NCI-H82 (cell line): Measurements from ENCODE around the gene DENND2A.

Experiments
- DNase-seq: peaks from one replicate; lab custom pipeline; 2025; lab: John Stamatoyannopoulos, UW

DENND2A gene

DNA sequence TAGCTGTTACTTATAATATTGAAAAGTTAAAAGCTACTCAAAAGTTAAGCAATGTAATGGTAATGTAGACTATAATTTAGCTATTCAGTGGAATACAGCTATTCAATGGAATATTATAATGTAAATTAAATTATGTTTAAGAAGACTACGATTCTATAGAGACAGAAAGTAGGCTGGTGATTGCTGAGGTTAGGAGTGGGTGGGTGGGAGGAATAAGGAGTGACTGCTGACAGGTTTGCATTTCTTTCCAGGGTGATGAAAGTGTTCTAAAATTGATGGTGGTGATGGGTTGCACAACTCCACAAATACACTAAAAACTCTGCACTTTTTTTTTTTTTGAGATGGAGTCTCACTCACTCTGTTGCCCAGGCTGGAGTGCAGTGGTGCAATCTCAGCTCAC is 21.4 kb downstream of the DENND2A start:
- DNase-seq: no peak

DNA sequence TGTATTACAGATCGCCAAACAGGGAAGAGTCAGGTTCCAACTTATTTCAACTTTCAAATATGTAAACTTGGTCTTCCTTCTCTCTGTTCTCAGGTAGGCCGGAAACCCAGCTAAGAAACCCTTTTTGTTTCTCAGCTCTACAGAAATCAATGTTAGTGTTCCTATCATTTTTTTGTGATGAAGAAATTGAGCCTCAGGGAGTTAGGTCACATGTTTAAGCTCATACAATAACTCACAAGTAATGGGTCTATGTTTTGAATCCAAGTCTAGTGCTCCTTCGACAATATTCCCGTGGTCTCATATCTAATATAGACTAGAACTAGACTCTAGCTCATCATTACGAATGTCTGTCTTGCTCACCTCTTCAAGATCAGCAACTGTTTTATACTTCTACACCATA is 22.3 kb downstream of the DENND2A start:
- no peak for DNase-seq

DNA sequence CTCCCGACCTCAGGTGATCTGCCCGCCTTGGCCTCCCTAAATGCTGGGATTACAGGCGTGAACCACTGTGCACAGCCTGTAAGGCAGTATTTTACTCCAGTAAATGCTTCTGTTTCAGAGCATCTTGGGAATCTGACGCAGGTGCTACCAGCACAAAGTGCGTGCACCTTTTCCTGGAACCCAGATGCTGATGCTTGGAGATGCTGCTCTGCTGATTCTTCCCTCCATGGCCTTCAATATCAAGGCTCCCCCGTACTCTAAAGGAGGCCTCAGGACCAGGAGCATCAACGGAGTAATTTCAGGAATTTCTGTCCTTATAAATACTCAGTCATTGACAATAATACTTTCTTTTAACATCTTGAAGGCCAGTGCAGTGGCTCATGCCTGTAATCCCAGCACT is 23.5 kb downstream of the DENND2A start:
- no peak for DNase-seq

DNA sequence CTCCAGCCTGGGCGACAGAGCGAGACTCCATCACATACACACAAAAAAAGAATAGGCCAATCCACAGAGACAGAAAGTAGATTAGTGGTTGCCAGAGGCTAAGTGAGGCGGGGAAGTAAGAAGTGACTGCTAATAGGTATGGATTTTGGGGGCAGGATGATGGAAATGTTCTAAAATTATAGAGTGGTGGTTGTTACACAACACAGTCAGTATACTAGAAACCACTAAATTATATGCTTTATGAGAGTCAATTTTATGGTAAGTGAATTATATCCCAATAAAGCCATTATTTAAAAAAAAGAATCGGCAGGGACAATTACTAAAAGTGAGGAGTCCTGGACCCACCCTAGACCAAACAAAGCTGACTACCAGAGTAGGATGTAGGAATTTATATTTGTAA is 24.3 kb downstream of the DENND2A start:
- no peak for DNase-seq

DNA sequence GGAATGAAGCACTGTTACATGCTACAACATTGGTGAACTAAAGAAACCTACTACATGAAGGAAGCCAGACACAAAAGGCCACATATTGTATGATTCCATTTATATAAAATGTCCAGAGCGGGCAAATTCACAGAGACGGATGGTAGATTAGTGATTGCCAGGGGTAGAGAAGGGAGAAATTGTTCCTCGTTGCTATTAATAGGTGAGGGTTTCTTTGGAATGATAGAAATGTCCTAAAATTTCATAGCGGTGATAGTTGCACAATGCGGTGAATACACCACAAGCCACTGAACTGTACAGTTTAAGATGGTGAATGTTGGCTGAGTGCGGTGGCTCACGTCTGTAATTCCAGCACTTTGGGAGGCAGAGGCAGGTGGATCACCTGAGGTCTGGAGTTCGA is 29.0 kb downstream of the DENND2A start:
- no peak for DNase-seq

DNA sequence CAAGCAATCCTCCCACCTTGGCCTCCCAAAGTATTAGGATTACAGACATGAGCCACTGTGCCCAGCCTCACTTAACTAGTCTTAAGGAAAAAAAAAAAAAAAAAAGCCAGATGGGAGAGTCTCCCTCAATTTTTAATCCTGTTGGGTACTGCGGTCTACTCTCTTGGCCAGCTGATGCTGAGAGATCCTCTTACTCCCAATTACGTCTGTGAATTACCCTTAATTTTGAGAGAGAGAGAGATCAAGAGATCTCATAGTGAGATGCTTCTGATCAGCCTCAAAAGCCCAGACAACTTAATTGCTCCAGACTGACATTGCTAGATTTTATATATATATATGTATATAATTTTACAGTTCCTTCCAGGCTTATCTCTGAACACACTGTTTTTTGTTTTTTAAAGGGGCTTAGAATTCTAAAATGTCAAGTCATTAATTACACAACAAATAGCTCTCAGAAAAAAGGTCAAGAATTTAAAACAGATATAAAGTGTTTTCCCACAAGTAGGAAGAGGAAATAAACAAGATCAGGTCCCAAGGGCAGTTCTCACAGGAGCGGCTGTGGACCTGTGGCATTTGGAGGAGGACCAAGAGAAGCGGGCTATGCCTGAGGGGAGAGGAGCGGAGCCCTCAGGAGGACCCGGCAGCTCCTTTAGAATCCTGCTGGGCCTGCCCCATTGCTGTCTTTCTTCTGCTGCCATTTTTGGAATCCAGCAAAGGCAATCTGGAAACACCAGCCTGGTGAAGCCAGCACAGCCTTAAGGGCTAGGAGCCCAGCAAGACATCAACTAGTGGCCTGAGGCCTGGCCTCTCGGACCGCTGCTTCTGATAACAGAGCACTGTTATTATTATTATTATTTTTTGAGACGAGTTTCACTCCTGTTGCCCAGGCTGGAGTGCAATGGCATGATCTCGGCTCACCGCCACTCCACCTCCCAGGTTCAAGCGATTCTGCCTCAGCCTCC is 30.1 kb downstream of the DENND2A start:
- DNase-seq: peak; percentile 94

DNA sequence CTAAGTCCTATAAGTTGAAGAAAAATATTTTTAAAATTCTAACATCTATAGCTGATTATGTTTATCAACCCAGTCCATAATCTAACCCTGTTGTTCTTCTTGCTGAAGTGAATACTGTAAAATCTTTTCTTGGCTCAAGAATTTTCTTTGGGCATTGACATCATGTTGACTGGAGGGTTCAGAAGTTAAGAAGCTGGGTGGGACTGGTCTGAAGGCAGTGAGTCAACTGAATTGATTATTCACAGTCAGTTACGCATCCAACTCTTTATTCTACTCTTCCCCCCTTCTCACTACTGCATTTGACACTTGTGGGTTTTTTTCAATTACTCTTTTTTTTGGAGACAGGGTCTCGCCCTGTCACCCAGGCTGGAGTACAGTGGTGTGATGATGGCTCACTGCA is 31.0 kb downstream of the DENND2A start:
- no peak for DNase-seq

DNA sequence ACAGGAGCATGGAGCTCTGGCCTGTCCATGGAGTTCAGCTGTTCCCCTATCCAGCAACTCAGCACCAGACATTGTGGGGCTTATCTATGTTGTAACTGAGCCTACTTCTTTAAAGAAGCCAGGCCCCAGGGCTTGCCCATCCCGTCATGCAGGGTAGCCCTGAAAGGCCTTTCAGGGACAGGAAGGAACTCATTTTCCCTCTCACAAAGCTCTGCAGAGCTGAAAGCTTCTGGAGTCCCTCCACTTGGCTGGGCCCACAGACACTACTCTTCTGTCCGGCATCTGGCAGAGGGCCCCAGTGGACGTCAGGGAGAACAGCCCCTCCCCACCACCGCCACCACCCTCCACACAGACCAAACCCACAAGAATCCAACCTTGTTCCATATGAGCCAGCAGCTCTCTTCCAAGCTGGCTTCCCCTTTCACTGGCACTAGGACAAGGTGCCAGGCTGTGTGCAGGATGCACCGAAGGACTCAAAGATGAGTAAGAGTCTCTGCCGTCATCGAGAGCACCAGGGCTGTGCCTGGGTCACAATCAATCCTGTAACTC is 33.1 kb downstream of the DENND2A start:
- DNase-seq: no peak

DNA sequence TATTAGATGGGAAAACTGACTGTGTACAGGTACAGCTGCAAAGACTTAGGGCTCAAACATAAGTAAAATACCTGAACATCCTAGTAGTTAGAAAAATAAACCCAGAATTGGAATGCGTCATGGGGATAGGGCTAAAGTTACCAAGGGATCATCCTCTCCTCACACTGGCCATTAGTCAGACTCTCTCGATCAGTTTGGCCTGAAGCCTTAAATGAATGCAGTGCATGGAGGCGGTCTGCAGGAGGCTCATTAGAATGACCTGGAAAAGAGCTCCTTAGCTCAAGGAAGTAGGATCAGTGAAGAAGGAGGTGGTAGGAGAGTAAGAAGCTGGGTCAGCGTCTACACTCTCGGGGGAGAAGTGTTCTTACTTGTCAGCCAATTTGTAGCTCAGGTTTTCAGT is 35.3 kb downstream of the DENND2A start:
- DNase-seq: no peak

DNA sequence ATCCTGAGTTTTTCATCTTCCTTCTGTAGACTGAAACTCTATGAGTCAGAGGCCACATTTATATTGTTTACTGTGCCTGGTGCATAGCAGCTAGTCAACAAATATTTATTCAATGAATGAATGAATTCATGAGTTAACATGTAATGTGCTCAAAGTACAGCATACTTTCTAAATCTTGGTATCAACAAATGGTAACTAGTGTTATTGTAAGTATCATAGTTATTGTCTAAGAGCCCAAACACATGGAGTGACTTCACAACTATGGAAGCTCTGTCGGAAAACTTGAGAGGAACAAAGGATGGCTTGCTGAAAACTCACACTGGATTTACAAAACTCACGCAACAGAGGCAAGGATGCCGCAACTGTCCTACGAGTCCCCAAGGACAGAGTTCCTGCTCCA is 35.9 kb downstream of the DENND2A start:
- DNase-seq: no peak

DNA sequence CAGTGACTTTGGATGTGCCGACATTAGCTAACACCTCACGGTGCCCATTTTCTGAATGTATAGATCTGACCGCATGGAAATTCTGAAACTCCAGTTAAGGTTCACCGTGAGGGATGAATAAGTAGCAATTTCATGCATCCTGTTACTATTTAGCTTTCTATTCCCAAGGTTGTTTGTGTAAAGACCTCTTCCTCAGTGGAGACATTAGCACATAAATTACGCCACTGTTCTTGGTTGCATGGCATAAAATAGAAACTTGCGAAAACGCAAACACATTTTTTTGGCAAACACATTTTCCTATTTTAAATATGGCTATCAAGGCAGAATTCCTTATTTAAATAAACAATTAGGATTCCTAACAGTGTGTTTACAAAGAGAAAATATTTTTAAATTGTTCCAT is 36.5 kb downstream of the DENND2A start:
- DNase-seq: no peak

DNA sequence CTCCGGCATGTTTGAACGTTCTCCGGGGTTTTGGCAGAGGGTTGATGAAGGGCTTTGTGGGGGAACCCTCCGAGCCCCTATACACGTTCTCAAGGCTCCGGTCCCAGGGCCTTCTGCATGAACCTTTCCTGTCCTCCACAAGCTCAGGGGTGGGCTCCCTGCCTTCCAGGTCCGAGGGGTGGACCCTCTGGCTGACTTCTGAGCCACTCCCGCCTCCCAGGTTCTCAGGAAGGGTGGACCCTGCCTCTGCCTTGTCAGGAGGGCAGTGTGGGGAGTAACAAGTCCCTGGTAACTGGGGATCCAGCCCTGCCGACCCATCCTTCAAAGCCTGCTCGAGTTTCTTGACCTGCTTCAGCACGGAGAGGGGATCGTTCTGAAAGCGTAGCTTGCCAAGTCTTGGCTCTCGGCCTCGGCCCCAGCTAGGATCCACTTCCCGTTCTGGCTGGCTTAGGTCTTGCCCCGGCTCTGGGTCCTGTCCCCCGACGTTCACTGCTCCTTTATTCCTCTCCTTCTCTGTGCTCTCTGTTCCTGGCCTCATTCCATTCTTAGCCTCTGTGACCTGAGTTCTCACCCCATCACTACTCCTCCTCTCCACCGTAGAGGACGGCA is 38.9 kb downstream of the DENND2A start:
- no peak for DNase-seq

DNA sequence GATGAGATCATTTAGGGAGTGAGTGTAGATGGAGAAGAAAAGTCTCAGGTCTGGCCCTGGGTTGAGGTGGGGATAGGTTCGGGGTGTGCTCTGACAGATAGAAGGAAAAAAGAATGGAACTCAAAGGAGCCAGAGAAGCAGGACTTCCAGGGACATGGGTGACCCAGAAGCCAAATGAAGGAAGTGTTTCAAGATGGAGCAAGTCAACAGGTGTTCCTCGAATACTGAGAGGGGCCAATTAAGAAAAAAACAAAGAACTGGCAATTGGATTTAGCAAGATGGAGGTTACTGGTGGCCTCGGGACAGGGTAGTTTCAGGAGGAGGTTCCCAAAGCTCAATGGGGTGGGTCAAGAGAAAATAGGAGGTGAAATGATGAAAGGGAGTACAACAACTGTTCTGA is 40.3 kb downstream of the DENND2A start:
- DNase-seq: no peak

DNA sequence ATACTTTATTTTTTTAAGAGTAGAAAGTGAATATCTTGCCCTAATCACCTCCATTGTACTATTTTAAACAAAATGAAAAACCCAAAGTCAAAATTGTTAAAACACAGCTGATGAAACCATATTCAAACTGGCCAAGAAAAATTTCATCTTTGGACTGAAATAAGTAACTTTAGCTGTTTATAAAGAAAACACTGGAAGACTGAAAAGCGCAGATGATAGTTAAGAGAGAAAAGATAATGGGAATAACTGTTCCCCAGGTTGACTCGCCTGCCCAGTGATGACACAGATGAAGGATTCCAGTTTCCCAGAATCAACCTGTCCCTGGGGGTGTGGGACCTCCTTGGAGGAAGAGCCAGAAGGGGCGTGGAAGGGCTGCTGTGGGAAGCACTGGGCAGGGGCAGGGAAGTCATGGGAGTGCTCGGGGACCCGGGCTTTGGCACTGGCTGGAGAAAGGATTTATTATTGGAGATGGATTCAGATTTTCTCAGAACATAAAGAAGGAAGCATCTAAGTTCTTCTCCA is 43.1 kb downstream of the DENND2A start:
- no peak for DNase-seq

DNA sequence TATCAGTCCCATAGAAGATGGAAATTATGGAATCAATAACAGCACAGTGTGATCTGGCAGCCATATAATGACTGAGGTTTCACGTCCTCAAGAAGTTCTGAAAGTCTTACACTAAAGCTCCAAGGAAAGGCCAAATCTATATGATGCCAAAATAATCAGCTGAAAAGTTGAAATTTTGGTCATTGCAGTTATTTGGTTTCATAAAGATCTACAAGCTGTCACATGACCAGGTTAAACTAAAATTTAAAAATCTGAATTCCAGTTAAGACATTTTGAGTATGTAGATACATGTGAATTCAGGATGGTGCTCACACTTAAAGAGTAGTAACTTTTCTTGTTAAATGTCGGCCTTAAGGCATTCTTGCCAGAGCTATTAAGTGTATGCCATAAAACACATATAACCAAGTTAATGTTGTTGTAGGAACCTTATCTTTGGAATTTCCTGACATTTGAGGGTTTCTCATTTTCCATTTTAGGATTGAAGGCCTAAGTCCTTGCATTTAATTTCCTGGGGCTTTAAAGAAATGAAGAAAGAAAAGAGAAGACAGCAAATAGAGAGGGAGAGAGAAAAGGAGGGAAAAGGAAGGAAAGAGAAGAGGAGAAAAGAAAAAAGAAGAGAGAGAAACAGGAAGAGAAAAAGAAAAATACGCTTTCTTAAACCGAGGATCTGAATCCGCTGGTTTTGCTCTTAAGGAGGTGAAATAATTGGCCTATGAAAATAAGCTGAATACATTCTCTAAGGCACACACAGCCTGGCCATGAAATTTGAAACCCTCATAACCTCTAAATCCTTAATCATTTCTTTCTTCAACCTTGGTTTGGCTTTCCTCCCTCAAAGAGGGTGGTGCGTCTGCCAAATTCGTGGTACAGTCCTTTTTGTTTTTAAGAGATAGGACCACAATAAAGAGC is 43.8 kb downstream of the DENND2A start:
- DNase-seq: peak; percentile 10

DNA sequence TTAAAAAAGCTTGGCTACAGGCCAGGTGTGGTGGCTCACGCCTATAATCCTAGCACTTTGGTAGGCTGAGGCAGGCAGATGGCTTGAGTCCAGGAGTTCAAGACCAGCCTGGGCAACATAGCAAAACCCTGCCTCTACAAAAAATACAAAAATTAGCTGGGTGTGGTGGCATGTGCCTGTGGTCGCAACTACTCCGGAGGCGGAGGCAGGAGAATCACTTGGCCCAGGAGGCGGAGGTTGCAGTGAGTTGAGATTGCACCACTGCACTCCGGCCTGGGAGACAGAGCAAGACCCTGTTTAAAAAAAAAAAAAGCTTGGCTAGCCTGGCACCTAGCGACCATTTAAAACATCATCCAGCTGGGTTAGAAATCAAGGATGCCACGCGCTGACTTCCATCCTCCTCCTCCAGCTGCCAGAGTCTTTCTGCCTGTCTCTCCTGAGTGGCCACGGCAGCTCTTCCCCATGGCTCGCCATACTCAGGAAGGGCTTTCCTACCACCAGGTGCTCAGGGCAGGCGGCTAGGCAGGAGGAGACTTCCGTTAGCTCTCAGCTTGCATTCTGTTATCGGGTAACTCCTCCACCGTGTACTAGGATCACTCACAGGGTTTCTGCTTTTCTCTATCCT is 45.0 kb downstream of the DENND2A start:
- no peak for DNase-seq

DNA sequence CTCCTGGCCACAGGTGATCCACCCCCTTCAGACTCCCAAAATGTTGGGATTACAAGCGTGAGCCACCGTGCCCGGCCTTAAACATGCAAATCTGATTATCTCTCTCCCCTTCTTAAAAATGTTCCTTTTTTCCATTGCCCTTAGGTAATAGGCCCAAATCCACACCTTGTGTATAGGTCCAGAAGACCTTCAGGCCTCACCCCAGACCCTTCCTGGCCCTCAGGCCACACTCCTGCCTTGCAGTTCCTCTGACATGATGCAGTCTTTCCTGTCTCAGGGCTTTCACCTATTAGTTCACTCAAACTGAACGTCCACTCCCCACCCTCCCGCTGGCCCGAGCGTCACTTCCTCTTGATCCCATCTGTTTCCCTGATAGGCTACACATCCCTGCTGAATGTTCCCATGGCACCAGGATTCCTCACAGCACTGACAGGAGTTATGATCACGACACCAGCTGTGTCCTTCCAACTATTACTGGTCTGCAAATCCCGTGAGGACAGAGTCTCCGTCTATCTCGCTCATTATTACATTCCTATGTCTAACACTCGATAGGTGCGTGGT is 46.4 kb downstream of the DENND2A start:
- DNase-seq: peak; percentile 63

DNA sequence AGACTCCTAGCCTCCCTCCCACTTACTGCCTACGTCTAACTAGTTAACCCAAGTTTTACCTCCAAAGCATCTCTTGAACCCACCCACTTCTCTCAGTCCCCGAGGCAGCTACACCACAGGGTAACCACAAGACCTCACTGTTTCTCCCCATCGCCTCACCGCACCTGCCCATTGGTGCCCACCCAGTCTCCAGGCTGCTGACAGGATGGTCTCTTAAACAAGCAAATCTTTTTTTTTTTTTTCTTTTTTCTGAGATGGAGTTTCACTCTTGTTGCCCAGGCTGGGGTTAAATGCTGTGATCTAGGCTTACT is 47.0 kb downstream of the DENND2A start:
- DNase-seq: no peak

DNA sequence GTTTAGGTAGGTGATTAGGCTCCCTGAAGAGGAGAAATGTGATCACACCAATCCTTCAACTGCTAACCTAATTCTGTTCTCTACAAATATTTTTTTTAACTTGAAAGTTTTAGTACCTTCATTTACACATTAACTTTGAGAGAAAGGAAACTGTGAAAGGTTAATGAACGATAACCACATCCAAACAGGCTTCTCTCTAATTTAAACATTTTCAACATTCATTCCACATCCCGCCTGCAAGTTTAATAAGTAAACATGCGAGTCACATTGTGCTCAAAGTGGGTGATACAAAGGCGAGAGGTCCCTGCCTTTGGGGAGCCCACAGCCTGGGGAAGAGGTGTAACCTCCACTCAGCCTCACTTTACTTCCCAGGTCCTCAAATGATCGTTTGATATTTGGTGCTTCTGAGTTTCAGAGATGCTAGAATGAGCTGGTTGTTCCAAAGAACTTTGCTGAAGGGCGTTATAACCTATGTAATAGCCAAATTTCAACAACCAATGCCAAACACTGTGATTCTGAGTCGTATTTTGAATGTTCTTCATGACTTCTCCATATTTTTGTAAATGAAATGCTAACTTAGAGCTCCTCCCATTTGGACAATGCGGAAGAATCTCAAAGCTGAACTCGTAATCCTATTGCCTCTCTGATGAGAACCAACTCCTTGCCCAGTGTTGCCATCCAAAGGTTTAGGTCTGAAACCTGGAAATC is 47.5 kb downstream of the DENND2A start:
- DNase-seq: no peak

DNA sequence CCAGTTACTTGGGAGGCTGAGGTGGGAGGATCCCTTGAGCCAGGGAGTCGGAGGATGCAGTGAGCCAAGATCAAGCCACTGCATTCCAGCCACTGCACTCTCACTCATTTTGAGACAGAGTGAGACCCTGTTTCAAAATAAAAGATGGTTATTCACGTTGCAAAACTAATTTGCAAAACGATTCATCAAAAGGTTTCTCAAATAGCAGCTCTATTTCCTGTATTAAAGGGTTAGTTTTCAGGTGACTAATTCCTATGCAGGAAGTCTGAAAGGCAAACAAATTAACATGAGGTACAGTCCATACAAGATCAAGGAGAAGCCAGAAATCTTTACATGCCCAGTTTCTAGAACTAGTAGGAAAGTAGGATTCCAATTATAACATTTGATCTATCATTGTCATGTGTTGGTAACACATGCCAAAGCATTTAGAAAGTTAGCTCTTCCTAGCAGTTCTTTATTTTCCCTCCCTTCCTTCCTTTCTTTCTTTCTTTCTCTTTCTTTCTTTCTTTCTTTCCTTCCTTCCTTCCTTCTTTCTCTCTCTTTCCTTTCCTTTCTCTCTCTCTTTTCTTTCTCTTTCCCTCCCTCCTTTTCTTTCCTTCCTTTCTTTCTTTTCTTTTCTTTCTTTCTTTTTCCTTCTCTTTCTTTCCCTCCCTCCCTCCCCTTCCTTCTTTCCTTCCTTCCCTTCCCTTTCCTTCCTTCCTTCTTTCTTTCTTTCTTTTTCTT is 49.3 kb downstream of the DENND2A start:
- no peak for DNase-seq
